NCI-H1092 (cell line): ENCODE data around the gene MR1.

Experiments
- DNase-seq: peaks from one replicate; lab custom pipeline; 2025; lab: John Stamatoyannopoulos, UW

Gene MR1

DNA sequence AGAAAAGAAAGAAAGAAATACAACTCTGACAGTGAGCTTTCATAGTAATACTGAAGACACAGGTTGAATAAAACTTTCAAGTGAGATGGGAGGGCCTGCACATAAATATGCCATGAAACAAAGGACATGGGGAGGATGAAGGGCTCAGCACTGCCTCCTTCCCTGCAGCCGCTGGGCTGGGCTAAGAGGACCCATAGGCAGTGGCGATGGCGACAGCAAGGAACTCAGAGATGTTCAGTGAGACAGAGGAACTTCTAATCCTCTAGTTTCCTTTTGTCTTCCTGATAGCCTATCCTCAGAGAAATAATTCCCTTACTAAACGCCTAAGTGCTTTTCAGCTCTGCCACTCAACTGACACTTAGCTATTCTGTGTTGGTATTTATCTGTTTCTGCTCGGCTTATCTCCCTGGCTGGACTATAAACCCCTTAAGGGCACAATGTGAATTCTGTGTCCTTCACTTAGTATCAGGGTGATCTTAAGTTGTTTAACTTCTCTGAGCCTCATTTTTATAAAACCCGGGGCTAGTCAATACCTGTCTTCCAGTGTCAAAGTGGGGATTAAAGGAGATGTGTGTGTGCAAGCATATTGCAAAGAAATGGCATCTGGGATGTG is 30.3 kb downstream of the MR1 start:
- no peak for DNase-seq

DNA sequence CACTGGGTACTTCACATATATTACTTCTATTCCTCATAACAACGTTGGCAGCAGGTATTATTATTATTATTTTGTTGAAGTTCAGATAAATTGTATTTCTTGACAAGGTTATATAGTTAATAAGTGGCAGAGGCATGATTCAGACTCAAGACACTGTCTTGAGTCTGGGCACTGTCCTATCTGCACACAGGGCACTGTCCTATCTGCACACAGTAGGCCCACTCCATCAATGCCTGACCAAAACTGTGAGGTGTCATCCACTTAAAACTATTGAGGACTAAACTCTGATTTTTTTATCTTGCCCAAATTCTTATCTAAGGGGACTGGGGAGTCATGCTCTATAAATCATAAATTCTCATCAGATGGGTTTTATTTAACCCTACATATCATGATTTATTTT is 30.9 kb downstream of the MR1 start:
- DNase-seq = no peak

GRCh38 chr1:181073638-181074037 is 39.9 kb downstream of the MR1 start:
- DNase-seq = no peak

GRCh38 chr1:181075766-181076350 is 42.1 kb downstream of the MR1 start:
- DNase-seq = no peak

DNA sequence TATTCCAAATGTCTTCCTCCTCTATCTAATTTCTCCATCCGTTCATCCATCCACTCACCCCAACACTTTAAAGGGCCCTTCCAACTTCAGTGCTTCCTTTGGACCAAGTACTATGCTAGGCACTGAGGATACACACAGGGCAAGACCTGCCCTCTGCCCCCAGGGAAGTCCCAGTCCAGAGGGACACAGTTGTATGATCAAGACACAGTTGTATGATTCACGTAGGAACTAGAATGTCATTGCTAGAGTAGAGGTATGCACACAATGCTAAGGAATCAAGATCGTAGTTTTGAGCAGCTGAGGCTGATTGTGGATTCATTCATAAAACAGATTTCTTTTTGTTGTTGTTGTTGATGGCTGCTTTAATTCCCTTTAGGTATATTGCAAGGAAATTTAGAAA is 43.1 kb downstream of the MR1 start:
- DNase-seq = no peak

DNA sequence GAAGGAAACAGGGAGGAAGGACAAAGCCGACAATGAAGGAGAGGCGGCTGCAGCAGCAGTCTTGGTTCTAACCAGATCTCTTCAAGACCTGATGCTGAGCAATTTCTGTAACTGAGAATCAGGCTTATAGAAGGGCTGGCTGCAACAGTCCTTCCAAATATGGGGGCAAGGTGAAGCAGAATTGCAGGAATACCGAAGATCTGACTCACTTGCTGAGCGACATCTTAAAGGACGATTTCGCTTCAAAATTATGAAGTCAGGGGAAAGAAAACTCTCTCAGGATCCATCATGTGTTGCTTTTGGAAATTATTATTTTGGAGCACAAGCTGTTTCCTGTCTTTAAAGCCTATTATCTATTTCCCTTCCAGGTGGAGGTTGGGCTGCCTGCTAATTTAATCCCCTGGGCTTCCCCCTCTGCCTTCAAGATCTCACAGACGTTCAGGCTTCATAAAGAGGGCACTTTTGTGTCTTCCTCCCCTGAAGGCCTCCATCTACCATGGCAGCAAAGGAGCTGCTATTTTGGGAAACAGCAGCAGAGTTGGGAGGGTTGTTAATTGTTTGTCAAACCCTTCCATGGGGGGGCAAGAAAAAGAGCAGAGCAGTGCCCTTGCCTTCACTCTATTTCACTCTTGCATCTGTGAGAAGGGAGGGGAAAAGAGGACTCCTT is 43.9 kb downstream of the MR1 start:
- DNase-seq = no peak

GRCh38 chr1:181079382-181079781 is 45.6 kb downstream of the MR1 start:
- no peak for DNase-seq

- DNase-seq = no peak
These were observed 46.1 kb downstream of the MR1 start for GRCh38 chr1:181079920-181080319.

- no peak for DNase-seq
These were observed 46.8 kb downstream of the MR1 start for GRCh38 chr1:181080556-181080955.

DNA sequence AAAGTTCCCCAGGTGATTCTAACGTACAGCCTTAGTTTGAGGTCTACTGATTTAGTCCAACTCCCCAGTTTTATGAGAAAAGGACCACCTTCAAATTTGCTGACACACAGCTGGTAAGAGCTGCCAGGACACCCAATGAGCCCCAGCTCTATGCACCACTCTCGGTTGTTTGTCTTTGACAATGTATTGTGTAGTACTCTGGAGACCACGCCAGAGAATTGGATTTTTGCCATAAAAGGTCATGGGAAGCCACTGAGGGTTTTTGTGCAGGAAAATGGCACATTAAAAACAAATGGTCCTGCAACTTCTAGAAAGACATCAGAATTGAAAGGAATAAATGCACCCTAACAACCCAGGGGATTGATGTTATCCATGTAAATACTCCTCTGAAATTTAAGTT is 47.6 kb downstream of the MR1 start:
- DNase-seq = peak; percentile 77

DNA sequence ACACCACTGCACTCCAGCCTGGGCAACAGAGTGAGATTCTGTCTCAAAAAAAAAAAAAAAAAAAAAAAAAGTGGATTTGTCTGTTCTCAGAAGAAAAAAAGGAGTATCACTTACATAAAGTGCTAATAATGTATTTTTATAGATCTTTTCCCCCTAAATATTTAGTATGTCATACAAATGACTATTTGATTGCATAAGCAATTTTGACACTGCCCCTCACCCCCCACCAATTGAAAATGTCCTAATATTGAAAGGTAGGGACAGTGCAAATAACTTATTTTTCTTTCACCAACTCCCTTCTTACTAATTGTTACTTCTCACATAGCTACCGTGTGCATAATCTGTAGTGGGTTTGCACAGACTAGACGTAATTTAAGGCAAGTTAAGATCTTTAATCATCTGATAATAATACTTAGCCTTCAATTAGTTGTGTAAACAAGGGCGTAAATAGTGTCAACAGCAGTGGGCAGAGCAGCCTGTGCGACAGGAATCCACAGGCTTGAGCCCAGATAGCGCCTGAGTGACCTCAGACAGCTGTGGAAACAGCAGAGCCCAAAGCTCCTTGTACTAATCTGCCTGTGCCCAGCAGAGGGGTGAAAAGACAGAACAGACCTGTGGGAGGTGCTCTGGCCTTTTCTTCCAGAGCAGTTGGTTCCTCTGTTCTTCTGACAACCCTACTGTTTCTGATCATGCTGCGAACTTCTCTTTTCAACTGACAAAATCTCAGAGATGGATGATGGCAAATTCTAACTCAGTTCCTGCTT is 50.2 kb downstream of the MR1 start:
- peak; percentile 57 for DNase-seq

GRCh38 chr1:181084606-181084969 is 50.8 kb downstream of the MR1 start:
- no peak for DNase-seq

- no peak for DNase-seq
These were observed 52.3 kb downstream of the MR1 start for GRCh38 chr1:181086091-181086490.

GRCh38 chr1:181086926-181087325 is 53.1 kb downstream of the MR1 start:
- no peak for DNase-seq

GRCh38 chr1:181087400-181087901 is 53.7 kb downstream of the MR1 start:
- no peak for DNase-seq

- DNase-seq = peak; percentile 96
These were observed 54.6 kb downstream of the MR1 start, which contains the start of gene IER5 for GRCh38 chr1:181088079-181089016. Gene IER5, plus strand, starts transcription at chr1:181088700. Its CDS starts 203 bp downstream, at chr1:181088903.

DNA sequence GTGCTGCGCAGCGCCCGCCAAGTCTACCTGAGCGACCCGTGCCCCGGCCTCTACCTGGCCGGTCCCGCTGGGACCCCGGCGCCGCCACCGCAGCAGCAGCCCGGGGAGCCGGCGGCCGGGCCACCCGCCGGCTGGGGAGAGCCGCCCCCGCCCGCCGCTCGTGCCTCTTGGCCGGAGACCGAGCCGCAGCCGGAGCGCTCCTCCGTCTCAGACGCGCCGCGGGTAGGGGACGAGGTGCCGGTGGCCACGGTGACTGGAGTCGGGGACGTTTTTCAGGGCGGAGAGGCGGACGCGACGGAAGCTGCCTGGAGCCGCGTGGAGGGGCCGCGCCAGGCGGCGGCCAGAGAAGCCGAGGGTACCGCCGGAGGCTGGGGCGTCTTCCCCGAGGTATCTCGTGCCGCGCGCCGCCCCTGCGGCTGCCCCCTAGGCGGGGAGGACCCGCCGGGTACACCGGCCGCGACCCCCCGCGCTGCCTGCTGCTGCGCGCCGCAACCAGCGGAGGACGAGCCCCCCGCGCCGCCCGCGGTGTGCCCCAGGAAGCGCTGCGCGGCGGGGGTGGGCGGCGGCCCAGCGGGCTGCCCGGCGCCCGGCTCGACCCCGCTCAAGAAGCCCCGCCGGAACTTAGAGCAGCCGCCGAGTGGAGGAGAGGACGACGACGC is 55.4 kb downstream of the MR1 start:
- peak; percentile 64 for DNase-seq

DNA sequence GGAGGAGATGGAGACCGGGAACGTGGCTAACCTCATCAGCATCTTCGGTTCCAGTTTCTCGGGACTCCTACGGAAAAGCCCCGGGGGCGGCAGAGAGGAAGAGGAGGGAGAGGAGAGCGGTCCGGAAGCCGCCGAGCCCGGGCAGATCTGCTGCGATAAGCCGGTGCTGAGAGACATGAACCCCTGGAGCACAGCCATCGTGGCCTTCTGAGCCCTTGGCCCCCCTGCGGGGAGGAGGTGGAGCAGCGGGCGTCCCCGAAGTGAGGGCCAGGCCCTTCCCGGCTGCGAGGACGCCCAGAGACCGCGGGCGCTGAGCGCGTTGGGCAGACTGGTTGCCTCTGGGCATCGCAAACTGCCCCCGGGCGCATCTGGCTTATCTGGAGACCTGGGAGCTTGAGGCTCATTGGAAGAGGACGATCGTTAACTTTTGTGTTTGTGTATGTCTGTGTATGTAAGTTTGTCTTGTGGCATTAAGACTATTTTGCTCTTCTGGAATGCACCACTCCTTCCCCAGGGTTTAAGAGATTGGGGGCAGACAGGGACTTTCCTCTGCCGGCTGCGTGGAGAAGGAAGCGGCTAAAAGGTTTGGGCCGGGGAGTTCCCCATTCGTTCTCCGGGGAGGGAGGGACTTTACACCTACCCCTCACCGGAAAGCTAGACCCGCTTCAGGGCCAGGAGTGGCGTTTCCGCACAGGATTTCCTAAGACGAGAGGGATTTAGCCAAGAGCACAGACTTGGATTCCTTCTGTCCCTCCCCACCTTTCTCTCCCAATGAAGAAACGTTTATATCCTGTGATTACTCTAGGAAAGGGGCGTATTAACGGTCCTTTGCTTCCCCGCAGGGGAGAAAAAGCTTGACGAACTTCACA is 56.1 kb downstream of the MR1 start:
- DNase-seq = peak; percentile 64

DNA sequence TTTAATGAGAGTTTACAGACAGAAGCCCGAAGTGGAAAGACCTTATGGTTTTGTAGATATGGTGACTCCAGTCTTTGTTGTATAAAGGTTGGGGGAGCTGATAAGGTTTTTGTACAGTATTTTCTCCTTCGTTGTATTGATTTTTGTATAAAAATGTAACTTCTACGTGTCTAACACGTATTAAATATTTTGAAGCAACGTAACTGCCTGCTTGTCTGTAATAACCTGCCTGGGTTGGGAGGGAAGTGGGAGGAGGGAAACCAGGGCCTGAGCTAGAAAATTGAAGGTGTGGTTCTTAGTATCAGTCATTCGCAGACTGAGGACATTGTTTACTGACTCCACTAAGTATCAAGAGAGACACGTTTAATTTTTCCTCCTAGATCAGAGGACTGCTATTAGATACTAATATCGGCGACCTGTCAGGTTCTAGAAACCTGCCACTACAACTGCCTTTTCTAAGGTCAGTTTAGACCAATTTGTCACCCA is 56.9 kb downstream of the MR1 start:
- DNase-seq = no peak
